ENCODE results near the gene NRG2. TPM values are rescaled to one million over a fixed set of nuclear protein-coding genes. Genes with fewer than 3 reads are reported as not detected.

Gene NRG2
- polyA plus RNA-seq, 1 of the 3 experiments (the other 2 are of a cell fraction) = 3.7 TPM

DNA sequence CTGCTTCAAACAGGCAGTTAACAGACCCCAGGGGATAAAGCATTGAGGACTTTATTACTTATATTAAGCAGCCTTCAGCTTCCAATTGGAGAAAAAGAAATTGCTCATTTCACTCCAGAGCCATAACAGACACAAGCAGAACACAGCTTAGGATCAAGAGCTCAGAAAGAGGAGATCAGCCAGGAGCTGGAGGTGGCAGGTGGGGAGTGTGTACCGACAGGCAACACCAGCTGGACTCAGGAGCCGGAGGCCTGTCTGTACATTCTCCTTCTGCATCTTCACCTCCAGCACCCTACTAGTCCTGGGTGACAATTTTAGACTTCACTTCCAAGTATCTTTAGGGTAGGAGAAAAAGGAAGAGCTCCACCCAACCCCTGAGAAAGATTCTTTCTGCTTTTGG, 35.8 kb downstream of the NRG2 start (continued):
- TF ChIP-seq, protein P1, sequence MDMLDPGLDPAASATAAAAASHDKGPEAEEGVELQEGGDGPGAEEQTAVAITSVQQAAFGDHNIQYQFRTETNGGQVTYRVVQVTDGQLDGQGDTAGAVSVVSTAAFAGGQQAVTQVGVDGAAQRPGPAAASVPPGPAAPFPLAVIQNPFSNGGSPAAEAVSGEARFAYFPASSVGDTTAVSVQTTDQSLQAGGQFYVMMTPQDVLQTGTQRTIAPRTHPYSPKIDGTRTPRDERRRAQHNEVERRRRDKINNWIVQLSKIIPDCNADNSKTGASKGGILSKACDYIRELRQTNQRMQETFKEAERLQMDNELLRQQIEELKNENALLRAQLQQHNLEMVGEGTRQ (IDR thresholded peaks at IDR 0.05; ENCODE audit: borderline replicate concordance, low read depth, low read length) = no peak
- TF ChIP-seq NFIC (IDR thresholded peaks at IDR 0.05; ENCODE audit: borderline replicate concordance) (no peak), FOXM1 (IDR thresholded peaks at IDR 0.05; ENCODE audit: low read depth) (no peak), MXI1 (IDR thresholded peaks at IDR 0.05; ENCODE audit: low read depth, low read length) (no peak), RCOR1 (IDR thresholded peaks at IDR 0.05; ENCODE audit: low read length) (no peak), ELF1 (IDR thresholded peaks at IDR 0.05) (no peak)
- TF ChIP-seq, protein P2, sequence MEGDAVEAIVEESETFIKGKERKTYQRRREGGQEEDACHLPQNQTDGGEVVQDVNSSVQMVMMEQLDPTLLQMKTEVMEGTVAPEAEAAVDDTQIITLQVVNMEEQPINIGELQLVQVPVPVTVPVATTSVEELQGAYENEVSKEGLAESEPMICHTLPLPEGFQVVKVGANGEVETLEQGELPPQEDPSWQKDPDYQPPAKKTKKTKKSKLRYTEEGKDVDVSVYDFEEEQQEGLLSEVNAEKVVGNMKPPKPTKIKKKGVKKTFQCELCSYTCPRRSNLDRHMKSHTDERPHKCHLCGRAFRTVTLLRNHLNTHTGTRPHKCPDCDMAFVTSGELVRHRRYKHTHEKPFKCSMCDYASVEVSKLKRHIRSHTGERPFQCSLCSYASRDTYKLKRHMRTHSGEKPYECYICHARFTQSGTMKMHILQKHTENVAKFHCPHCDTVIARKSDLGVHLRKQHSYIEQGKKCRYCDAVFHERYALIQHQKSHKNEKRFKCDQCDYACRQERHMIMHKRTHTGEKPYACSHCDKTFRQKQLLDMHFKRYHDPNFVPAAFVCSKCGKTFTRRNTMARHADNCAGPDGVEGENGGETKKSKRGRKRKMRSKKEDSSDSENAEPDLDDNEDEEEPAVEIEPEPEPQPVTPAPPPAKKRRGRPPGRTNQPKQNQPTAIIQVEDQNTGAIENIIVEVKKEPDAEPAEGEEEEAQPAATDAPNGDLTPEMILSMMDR (IDR thresholded peaks at IDR 0.05) = no peak

DNA sequence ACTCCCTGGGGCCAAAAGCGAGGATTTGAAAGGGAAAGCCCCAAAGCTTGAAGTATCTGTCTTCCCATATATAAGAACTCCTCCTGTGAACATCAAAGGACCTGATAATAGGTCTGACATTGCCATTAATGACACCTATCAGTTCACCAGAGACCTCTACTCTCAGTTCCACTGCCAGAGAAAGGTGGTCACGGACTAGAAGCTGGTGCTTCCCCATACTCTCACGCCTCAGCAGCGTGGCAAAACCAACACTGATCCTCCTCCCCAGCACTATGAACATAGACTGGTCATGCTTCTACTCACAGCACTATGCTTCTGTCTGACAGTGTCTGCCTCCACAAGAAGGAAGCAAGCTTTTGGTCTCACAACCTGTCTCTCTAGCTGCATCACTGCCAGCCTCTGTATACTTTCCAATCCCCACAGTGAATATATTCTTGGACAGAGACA, 37.9 kb downstream of the NRG2 start:
- Histone ChIP-seq H3K9me2 (no peaks in the 10 kb centered on the region), H3K4me3 (ENCODE audit: low read depth in 2 of 2, low read length in 1 of 2) (no peak overlapping the region), H3K4me1 (ENCODE audit: control insufficient read depth in 1 of 2, insufficient read depth in 2 of 2, low read depth in 1 of 2, low read length in 1 of 2) (peaks cover 0 to 2% of the 10 kb centered on the region in 2 experiments; a peak in 1 of 4 replicates), H3K4me2 (no peak overlapping the region), H2AFZ (ENCODE audit: low read depth) (no peak overlapping the region), H3K9ac (no peak overlapping the region), H3K36me3 (replicated peaks in 1 of 2; ENCODE audit: control insufficient read depth in 1 of 2, insufficient read depth in 2 of 2, low read length in 1 of 2) (no peaks in the 10 kb centered on the region), H3K27me3 (ENCODE audit: insufficient read depth) (no peaks in the 10 kb centered on the region), H3K9me3 (no peaks in the 10 kb centered on the region), H3K27ac (ENCODE audit: low read depth in 2 of 2, low read length in 1 of 2) (no peak overlapping the region), H3K79me2 (ENCODE audit: insufficient read depth) (no peaks in the 10 kb centered on the region), H4K20me1 (ENCODE audit: insufficient read depth) (no peaks in the 10 kb centered on the region), H3F3A (replicated peaks; ENCODE audit: insufficient read depth) (no peaks in the 10 kb centered on the region)
- DNase-seq = no peak
- no peak for TF ChIP-seq FOSL2 (IDR thresholded peaks at IDR 0.05; ENCODE audit: borderline replicate concordance, low read depth)
- no peak for TF ChIP-seq EZH2phosphoT487 (IDR thresholded peaks at IDR 0.05; ENCODE audit: borderline replicate concordance, low read depth)
- no peak for TF ChIP-seq CHD2 (IDR thresholded peaks at IDR 0.05; ENCODE audit: low read length, partially characterized antibody)
- TF ChIP-seq ELF1 (IDR thresholded peaks at IDR 0.05) = no peak
- no peak for TF ChIP-seq TAF1 (IDR thresholded peaks at IDR 0.05; ENCODE audit: borderline replicate concordance, low read depth, low read length)
- TF ChIP-seq, protein P3, sequence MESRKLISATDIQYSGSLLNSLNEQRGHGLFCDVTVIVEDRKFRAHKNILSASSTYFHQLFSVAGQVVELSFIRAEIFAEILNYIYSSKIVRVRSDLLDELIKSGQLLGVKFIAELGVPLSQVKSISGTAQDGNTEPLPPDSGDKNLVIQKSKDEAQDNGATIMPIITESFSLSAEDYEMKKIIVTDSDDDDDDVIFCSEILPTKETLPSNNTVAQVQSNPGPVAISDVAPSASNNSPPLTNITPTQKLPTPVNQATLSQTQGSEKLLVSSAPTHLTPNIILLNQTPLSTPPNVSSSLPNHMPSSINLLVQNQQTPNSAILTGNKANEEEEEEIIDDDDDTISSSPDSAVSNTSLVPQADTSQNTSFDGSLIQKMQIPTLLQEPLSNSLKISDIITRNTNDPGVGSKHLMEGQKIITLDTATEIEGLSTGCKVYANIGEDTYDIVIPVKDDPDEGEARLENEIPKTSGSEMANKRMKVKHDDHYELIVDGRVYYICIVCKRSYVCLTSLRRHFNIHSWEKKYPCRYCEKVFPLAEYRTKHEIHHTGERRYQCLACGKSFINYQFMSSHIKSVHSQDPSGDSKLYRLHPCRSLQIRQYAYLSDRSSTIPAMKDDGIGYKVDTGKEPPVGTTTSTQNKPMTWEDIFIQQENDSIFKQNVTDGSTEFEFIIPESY (IDR thresholded peaks at IDR 0.05; ENCODE audit: borderline replicate concordance, low read depth) = no peak
- TF ChIP-seq, protein P4, sequence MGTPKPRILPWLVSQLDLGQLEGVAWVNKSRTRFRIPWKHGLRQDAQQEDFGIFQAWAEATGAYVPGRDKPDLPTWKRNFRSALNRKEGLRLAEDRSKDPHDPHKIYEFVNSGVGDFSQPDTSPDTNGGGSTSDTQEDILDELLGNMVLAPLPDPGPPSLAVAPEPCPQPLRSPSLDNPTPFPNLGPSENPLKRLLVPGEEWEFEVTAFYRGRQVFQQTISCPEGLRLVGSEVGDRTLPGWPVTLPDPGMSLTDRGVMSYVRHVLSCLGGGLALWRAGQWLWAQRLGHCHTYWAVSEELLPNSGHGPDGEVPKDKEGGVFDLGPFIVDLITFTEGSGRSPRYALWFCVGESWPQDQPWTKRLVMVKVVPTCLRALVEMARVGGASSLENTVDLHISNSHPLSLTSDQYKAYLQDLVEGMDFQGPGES (IDR thresholded peaks at IDR 0.05; ENCODE audit: low read depth, low read length) = no peak
- TF ChIP-seq TCF12 (IDR thresholded peaks at IDR 0.05) = no peak
- no peak for TF ChIP-seq MEF2A (IDR thresholded peaks at IDR 0.05; ENCODE audit: borderline replicate concordance, low read depth)
- TF ChIP-seq RXRA (IDR thresholded peaks at IDR 0.05; ENCODE audit: borderline replicate concordance, low read depth) = no peak
- TF ChIP-seq GABPA (IDR thresholded peaks at IDR 0.05; ENCODE audit: low read depth) = no peak
- TF ChIP-seq JUND (IDR thresholded peaks at IDR 0.05) = no peak
- TF ChIP-seq NRF1 (IDR thresholded peaks at IDR 0.05; ENCODE audit: low read depth, low read length) = no peak
- TF ChIP-seq SMC3 (IDR thresholded peaks at IDR 0.05; ENCODE audit: low read depth, low read length) = no peak
- no peak for TF ChIP-seq EP300 (IDR thresholded peaks at IDR 0.05; ENCODE audit: borderline replicate concordance in 1 of 2, low read depth in 1 of 2, low read length in 1 of 2)
- no peak for TF ChIP-seq RFX5 (IDR thresholded peaks at IDR 0.05; ENCODE audit: low read length)
- no peak for TF ChIP-seq GATA2 (CRISPR knock-in tag; IDR thresholded peaks at IDR 0.05)
- TF ChIP-seq YY1 (IDR thresholded peaks at IDR 0.05; ENCODE audit: low read depth) = no peak
- TF ChIP-seq POLR2AphosphoS5 (IDR thresholded peaks at IDR 0.05; ENCODE audit: low read depth, low read length) = no peak
- POLR2A ChIA-PET = no interaction called here
- CTCF ChIA-PET = interaction anchor here (0.7 to 5.3 kb wide), 4 partner anchors 20 to 68 kb away, joined by 3 to 30 read pairs (median 4); partner anchors contain the start of gene NRG2
- WGBS (ENCODE audit: low lambda C conversion rate) = 74% methylated on average over 4 of the region's 4 CpGs
